KMS-11 (cell line): ENCODE data around the gene PTPRK.

Source experiments
- H2AFZ ChIP-seq: fragments of 200-600 bp; sonication (generic); 2 replicates; pipeline ENCODE4 v1.6.1; 2016; ENCODE audit warnings: antibody characterized with exemption, mixed run types, low read depth
- H3K27ac ChIP-seq: fragments of 200-600 bp; sonication (generic); 2 replicates; pipeline ENCODE4 v1.6.1; 2016; ENCODE audit warnings: mild to moderate bottlenecking, mixed run types
- H3K27me3 ChIP-seq: fragments of 200-600 bp; sonication (generic); 2 replicates; pipeline ENCODE4 v1.6.1; 2017; ENCODE audit warnings: mild to moderate bottlenecking, low read depth, mixed run types, moderate library complexity; ENCODE audit not compliant: insufficient read depth
- H3K36me3 ChIP-seq: fragments of 200-600 bp; sonication (generic); 2 replicates; pipeline ENCODE4 v1.6.1; 2017; ENCODE audit warnings: mild to moderate bottlenecking, mixed run types; ENCODE audit not compliant: insufficient read depth
- H3K4me1 ChIP-seq: fragments of 200-600 bp; sonication (generic); 2 replicates; pipeline ENCODE4 v1.6.1; 2016; ENCODE audit warnings: mild to moderate bottlenecking, low read depth, mixed run types; ENCODE audit not compliant: poor library complexity, severe bottlenecking
- H3K4me2 ChIP-seq: fragments of 200-600 bp; sonication (generic); 2 replicates; pipeline ENCODE4 v1.7.0; 2016; ENCODE audit warnings: mild to moderate bottlenecking, mixed run types
- H3K4me3 ChIP-seq: fragments of 200-600 bp; sonication (generic); IDR thresholded peaks from 2 replicates; pipeline ENCODE4 v1.6.1; 2017; ENCODE audit warnings: low read depth, low read length, mixed read lengths; ENCODE audit not compliant: insufficient read depth
- H3K79me2 ChIP-seq: fragments of 200-600 bp; sonication (generic); 2 replicates; pipeline ENCODE4 v1.6.1; 2016; ENCODE audit warnings: low read depth, mixed run types; ENCODE audit not compliant: insufficient read depth
- H3K9ac ChIP-seq: fragments of 200-600 bp; sonication (generic); 2 replicates; pipeline ENCODE4 v1.6.1; 2016; ENCODE audit warnings: mild to moderate bottlenecking, mixed run types
- H4K20me1 ChIP-seq: fragments of 200-600 bp; sonication (generic); 2 replicates; pipeline ENCODE4 v1.6.1; 2016; ENCODE audit warnings: mild to moderate bottlenecking, mixed run types; ENCODE audit not compliant: insufficient read depth
- CTCF ChIP-seq: fragments of 200-600 bp; sonication (generic); conservative IDR thresholded peaks from 2 replicates; pipeline ENCODE4 v1.6.1; 2017; ENCODE audit warnings: low read depth, mild to moderate bottlenecking, antibody characterized with exemption, low read length, moderate library complexity, mixed read lengths

Gene PTPRK

GRCh38 chr6:128121610-128122009 lies 398.8 kb downstream of the PTPRK start:
- no peak overlapping the region for H3K9ac ChIP-seq
- no peak overlapping the region for H3K4me2 ChIP-seq
- H3K4me1 ChIP-seq, result peaks cover 48% of the 10 kb centered on the region
- TF ChIP-seq CTCF, result no peak
- no peaks in the 10 kb centered on the region; the same call in 1 of the 2 replicates for H3K27me3 ChIP-seq
- no peak overlapping the region for H2AFZ ChIP-seq
- H3K4me3 ChIP-seq, result no peak overlapping the region
- H3K27ac ChIP-seq, result no peak overlapping the region
- H3K79me2 ChIP-seq, result no peaks in the 10 kb centered on the region
- H3K36me3 ChIP-seq, result no peaks in the 10 kb centered on the region
- no peaks in the 10 kb centered on the region for H4K20me1 ChIP-seq

- no peak overlapping the region for H3K4me3 ChIP-seq
These were observed 399.2 kb downstream of the PTPRK start for GRCh38 chr6:128121190-128121589.

GRCh38 chr6:128118401-128118800 lies 402.0 kb downstream of the PTPRK start:
- Histone ChIP-seq H3K4me2 (no peak overlapping the region), H3K36me3 (no peaks in the 10 kb centered on the region), H3K79me2 (no peaks in the 10 kb centered on the region), H2AFZ (no peak overlapping the region), H3K27me3 (no peaks in the 10 kb centered on the region; the same call in 1 of the 2 replicates), H3K4me3 (no peak overlapping the region), H3K9ac (no peak overlapping the region), H4K20me1 (no peaks in the 10 kb centered on the region), H3K27ac (no peak overlapping the region), H3K4me1 (peaks cover 26% of the 10 kb centered on the region)
- no peak for TF ChIP-seq CTCF

More at GRCh38 chr6:128121190-128121589, 399.2 kb downstream of the PTPRK start:
- no peaks in the 10 kb centered on the region for H4K20me1 ChIP-seq
- H3K27me3 ChIP-seq, result no peaks in the 10 kb centered on the region; the same call in 1 of the 2 replicates
- H3K36me3 ChIP-seq, result no peaks in the 10 kb centered on the region
- peaks cover 47% of the 10 kb centered on the region for H3K4me1 ChIP-seq
- no peak for TF ChIP-seq CTCF
- H3K79me2 ChIP-seq, result no peaks in the 10 kb centered on the region
- H3K9ac ChIP-seq, result no peak overlapping the region
- no peak overlapping the region for H3K4me2 ChIP-seq
- no peak overlapping the region for H3K27ac ChIP-seq
- no peak overlapping the region for H2AFZ ChIP-seq

GRCh38 chr6:128117916-128118315 lies 402.5 kb downstream of the PTPRK start:
- no peaks in the 10 kb centered on the region; the same call in 1 of the 2 replicates for H3K27me3 ChIP-seq
- H3K79me2 ChIP-seq, result no peaks in the 10 kb centered on the region
- H4K20me1 ChIP-seq, result no peaks in the 10 kb centered on the region
- no peak overlapping the region for H3K9ac ChIP-seq
- no peaks in the 10 kb centered on the region for H3K36me3 ChIP-seq
- no peak overlapping the region for H2AFZ ChIP-seq
- H3K4me2 ChIP-seq, result no peak overlapping the region
- peaks cover 28% of the 10 kb centered on the region for H3K4me1 ChIP-seq
- H3K27ac ChIP-seq, result no peak overlapping the region
- no peak for TF ChIP-seq CTCF
- no peak overlapping the region for H3K4me3 ChIP-seq
